Keratinocyte (primary cell): ENCODE data around the gene SPOPL. TPM values are rescaled to one million over a fixed set of nuclear protein-coding genes. Genes with fewer than 3 reads are reported as not detected.

Source experiments
- DNase-seq: peaks from one replicate; pipeline ENCODE4 v3.0.0-alpha.2; 2011; ENCODE audit warnings: low read depth, missing footprints, low spot score
- FAIRE-seq: peaks from 2 replicates; lab custom pipeline; 2011; peaks lifted over from hg19 to GRCh38; lab: Jason Lieb, UNC
- H2AFZ ChIP-seq: 2 replicates; pipeline ENCODE4 v1.6.0; 2012; ENCODE audit warnings: low read length, control low read depth, inconsistent platforms; ENCODE audit not compliant: control insufficient read depth
- H3K27ac ChIP-seq: 2 replicates; pipeline ENCODE4 v1.5.1; 2011; ENCODE audit warnings: low read length; ENCODE audit not compliant: control insufficient read depth, insufficient read depth
- H3K27me3 ChIP-seq: 3 replicates; pipeline ENCODE4 v1.6.0; 2011; ENCODE audit warnings: low read length; ENCODE audit not compliant: control insufficient read depth, insufficient read depth; ENCODE audit errors: extremely low read depth
- H3K36me3 ChIP-seq, 2 experiments: 2 replicates in 1 of 2; 3 replicates in 1 of 2; pipeline ENCODE4 v1.5.1; 2011; ENCODE audit warnings: low read length in 2 of 2, mild to moderate bottlenecking in 1 of 2; ENCODE audit not compliant: control insufficient read depth in 2 of 2, insufficient read depth in 2 of 2; ENCODE audit errors: extremely low read depth in 1 of 2
- H3K4me1 ChIP-seq: 3 replicates; pipeline ENCODE4 v1.5.1; 2011; ENCODE audit warnings: low read length; ENCODE audit not compliant: control insufficient read depth, insufficient read depth; ENCODE audit errors: extremely low read depth
- H3K4me2 ChIP-seq: 3 replicates; pipeline ENCODE4 v1.6.0; 2011; ENCODE audit warnings: low read depth, low read length; ENCODE audit not compliant: control insufficient read depth, insufficient read depth; ENCODE audit errors: extremely low read depth
- H3K4me3 ChIP-seq, 3 experiments: fragments of 200-600 bp in 1 of 3; sonication (generic) in 1 of 3; 2 replicates in 2 of 3; 3 replicates in 1 of 3; pipeline ENCODE4 v1.5.1; 2011 to 2016; ENCODE audit warnings: low read length in 3 of 3, mild to moderate bottlenecking in 3 of 3, control low read depth in 2 of 3, inconsistent platforms in 1 of 3, low read depth in 1 of 3, mixed read lengths in 1 of 3, mixed run types in 1 of 3, moderate library complexity in 1 of 3; ENCODE audit not compliant: control insufficient read depth in 2 of 3, insufficient read depth in 2 of 3; ENCODE audit errors: extremely low read depth in 1 of 3
- H3K79me2 ChIP-seq: 2 replicates; pipeline ENCODE4 v1.6.0; 2012; ENCODE audit warnings: low read length; ENCODE audit not compliant: control insufficient read depth, insufficient read depth
- H3K9ac ChIP-seq: 3 replicates; pipeline ENCODE4 v1.6.0; 2011; ENCODE audit warnings: low read length; ENCODE audit not compliant: control insufficient read depth, insufficient read depth; ENCODE audit errors: extremely low read depth
- H3K9me1 ChIP-seq: 3 replicates; pipeline ENCODE4 v1.6.0; 2011; ENCODE audit warnings: low read length; ENCODE audit not compliant: control insufficient read depth, insufficient read depth; ENCODE audit errors: extremely low read depth
- H3K9me3 ChIP-seq: 2 replicates; pipeline ENCODE4 v1.5.1; 2012; ENCODE audit warnings: low read depth, low read length; ENCODE audit not compliant: control insufficient read depth
- H4K20me1 ChIP-seq: 3 replicates; pipeline ENCODE4 v1.6.0; 2011; ENCODE audit warnings: low read length; ENCODE audit not compliant: control insufficient read depth, insufficient read depth; ENCODE audit errors: extremely low read depth
- EZH2 ChIP-seq: IDR thresholded peaks from one replicate; pipeline ENCODE4 v1.6.1; 2012; ENCODE audit warnings: inconsistent platforms, mild to moderate bottlenecking, low read length, moderate library complexity
- dilution Hi-C: fragments of 300-500 bp; cut with MboI; formaldehyde crosslinking; loops from one replicate; pipeline ENCODE4 v1.7.0; 2020; ENCODE audit warnings: low sequenced_read_pairs; ENCODE audit not compliant: extremely low pct_ligation_motif_present
- polyA plus RNA-seq, 5 experiments: library from polyadenylated mRNA; depleted of rRNA in 3 of 5; stranded (reverse) in 3 of 5; stranded (forward) in 1 of 5; unstranded in 1 of 5; fragments of >200 nt; gene quantifications; 1 replicate in 1 of 5; 2 replicates in 3 of 5; 3 replicates in 1 of 5; pipeline versions ENCODE4 v1.2.1 to v1.2.3, GENCODE V29; 2011 to 2012; ENCODE audit warnings: missing spikeins in 2 of 5, low read depth in 1 of 5, low replicate concordance in 1 of 5
- TF ChIP-seq, protein P1 (sequence below), 3 experiments: IDR thresholded peaks in 1 of 3; conservative IDR thresholded peaks in 1 of 3; optimal IDR thresholded peaks in 1 of 3; 2 replicates in 2 of 3; 3 replicates in 1 of 3; pipeline versions ENCODE3 to v1.5.1; 2011; ENCODE audit warnings: low read length in 3 of 3, mild to moderate bottlenecking in 3 of 3, moderate library complexity in 2 of 3, control low read depth in 1 of 3, inconsistent platforms in 1 of 3; ENCODE audit not compliant: insufficient read depth in 2 of 3; ENCODE audit errors: extremely low read depth in 1 of 3

SPOPL gene
- polyA plus RNA-seq, 1 donor (not counting 4 experiments of a cell fraction or from before 2014, with no cell fraction given) = 16.5 TPM

DNA sequence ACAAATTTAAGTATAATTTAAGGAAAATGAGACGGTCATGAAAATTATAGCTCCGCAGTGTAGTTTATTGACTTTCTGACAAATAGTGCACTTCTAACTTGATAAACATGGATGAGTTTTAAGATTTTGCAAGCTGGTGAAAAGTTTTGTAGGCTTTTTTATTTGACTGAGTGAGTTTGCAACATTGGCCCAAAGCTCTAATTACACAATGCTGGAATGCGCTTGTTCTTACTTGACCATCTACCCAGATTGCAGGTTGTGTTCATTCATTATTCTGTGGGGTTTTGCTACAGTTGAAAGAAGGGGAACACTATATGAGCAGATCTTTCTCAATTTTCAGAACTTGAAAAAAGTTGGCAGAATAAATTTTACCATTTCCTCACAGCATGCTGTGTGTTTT is 13.5 kb downstream of the SPOPL start:
- H4K20me1 ChIP-seq = peaks cover 4% of the 10 kb centered on the region
- peaks cover 20% of the 10 kb centered on the region for H3K4me1 ChIP-seq
- H2AFZ ChIP-seq = no peak overlapping the region
- DNase-seq = no peak
- dilution Hi-C loops = no loop called here
- H3K36me3 ChIP-seq = no peaks in the 10 kb centered on the region
- H3K4me3 ChIP-seq = no peak overlapping the region
- H3K27me3 ChIP-seq = no peaks in the 10 kb centered on the region
- peak; percentile 20 for FAIRE-seq
- H3K27ac ChIP-seq = no peak overlapping the region
- peaks cover 90% of the 10 kb centered on the region for H3K79me2 ChIP-seq
- H3K9ac ChIP-seq = no peak overlapping the region
- no peaks in the 10 kb centered on the region for H3K9me1 ChIP-seq
- TF ChIP-seq, protein P1, sequence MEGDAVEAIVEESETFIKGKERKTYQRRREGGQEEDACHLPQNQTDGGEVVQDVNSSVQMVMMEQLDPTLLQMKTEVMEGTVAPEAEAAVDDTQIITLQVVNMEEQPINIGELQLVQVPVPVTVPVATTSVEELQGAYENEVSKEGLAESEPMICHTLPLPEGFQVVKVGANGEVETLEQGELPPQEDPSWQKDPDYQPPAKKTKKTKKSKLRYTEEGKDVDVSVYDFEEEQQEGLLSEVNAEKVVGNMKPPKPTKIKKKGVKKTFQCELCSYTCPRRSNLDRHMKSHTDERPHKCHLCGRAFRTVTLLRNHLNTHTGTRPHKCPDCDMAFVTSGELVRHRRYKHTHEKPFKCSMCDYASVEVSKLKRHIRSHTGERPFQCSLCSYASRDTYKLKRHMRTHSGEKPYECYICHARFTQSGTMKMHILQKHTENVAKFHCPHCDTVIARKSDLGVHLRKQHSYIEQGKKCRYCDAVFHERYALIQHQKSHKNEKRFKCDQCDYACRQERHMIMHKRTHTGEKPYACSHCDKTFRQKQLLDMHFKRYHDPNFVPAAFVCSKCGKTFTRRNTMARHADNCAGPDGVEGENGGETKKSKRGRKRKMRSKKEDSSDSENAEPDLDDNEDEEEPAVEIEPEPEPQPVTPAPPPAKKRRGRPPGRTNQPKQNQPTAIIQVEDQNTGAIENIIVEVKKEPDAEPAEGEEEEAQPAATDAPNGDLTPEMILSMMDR (optimal IDR thresholded peaks at IDR 0.05 in 1 of 3, IDR thresholded peaks at IDR 0.05 in 1 of 3, conservative IDR thresholded peaks at IDR 0.05 in 1 of 3; ENCODE audit: extremely low read depth in 1 of 3, insufficient read depth in 2 of 3, low read length in 3 of 3) = no peak
- no peak for TF ChIP-seq EZH2
- H3K4me2 ChIP-seq = peak overlapping the region; percentile 12
- H3K9me3 ChIP-seq = no peaks in the 10 kb centered on the region

DNA sequence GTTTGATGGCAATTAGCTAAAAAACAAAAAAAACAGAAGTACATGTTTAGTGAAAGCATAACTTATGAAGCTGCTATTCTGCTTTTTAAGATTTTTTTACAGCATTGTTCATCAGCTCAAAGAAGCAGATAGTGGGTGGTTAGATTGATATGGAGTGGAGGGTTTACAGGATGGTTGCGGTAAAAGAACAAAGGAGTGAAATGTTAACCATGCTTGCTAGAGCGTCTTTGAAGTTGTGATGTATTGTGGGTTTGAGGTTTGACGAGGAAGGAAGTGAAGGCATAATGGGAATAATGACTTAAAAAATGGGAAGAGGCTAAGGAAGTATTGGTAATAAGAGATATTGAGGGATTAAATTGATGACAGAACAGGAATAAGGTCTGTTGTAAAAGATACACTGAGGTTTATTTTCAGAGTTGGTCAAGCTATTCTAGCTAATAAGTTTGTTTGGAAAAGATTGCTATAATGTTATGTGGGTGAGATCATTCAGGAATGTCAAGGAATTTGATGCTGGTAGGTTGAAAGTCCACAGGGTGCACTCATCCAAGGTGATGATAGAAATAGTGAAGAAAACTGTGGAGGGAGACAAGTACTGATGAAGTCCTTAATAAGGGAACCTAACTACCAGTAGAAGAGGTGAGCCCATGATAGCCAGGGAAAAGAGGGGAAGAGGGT is 14.6 kb downstream of the SPOPL start:
- H3K27ac ChIP-seq = no peak overlapping the region
- H3K79me2 ChIP-seq = peaks cover 91% of the 10 kb centered on the region
- H3K4me1 ChIP-seq = peaks cover 20% of the 10 kb centered on the region
- no peaks in the 10 kb centered on the region for H3K27me3 ChIP-seq
- H3K9me3 ChIP-seq = no peaks in the 10 kb centered on the region
- H3K4me3 ChIP-seq = no peak overlapping the region
- H4K20me1 ChIP-seq = peaks cover 4% of the 10 kb centered on the region
- no peak overlapping the region for H3K4me2 ChIP-seq
- H3K9me1 ChIP-seq = no peaks in the 10 kb centered on the region
- TF ChIP-seq, protein P1 (optimal IDR thresholded peaks at IDR 0.05 in 1 of 3, IDR thresholded peaks at IDR 0.05 in 1 of 3, conservative IDR thresholded peaks at IDR 0.05 in 1 of 3; ENCODE audit: extremely low read depth in 1 of 3, insufficient read depth in 2 of 3, low read length in 3 of 3) = no peak
- no peak for TF ChIP-seq EZH2
- no peak overlapping the region for H3K9ac ChIP-seq
- dilution Hi-C loops = no loop called here
- no peak overlapping the region for H2AFZ ChIP-seq
- H3K36me3 ChIP-seq = no peaks in the 10 kb centered on the region
- FAIRE-seq = peak; percentile 29
- DNase-seq = no peak
